Stimulated activated naive CD4-positive, alpha-beta T cell treated with Interleukin-2 at 50 U/mL for 16 hours (primary cell): ENCODE data around the gene TNFRSF18.

Source experiments
- DNase-seq: peaks from one replicate; lab custom pipeline; 2025; lab: John Stamatoyannopoulos, UW

The TNFRSF18 gene

GRCh38 chr1:1211541-1212441, 5.4 kb upstream of the TNFRSF18 start:
- DNase-seq, result no peak

DNA sequence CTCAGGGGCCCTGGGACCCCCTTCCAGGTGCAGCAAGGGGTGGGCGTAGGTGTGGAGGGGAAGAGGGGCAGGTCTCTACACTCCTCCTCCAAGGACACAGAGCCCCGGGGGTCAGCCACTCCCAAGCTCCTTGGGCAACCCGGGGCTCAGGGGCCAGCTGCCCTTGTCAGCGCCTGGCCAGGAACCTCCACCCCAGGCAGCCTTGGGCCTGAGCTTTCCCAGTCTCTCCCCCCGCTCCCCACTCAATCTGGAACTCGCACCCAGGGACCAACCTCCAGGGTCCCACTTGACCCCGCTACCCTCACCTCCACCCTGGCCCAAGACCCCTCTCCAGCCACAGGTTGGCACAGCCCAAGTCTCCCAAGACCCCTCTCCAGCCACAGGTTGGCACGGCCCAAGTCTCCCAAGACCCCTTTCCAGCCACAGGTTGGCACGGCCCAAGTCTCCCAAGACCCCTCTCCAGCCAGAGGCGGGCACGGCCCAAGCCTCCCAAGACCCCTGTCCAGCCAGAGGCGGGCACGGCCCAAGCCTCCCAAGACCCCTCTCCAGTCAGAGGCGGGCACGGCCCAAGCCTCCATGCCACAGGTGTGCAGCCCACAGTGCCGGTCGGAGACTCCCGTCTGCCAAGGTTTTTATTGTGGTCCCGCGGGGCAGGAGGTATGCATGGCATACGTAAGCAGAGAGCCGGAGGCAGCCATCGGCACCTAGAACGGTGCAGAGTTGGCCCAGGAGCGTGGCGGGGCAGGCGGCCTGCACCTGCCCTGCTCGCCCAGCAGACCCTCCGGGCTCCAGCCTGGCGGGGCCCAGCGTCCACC, 4.5 kb upstream of the TNFRSF18 start:
- DNase-seq, result no peak

DNA sequence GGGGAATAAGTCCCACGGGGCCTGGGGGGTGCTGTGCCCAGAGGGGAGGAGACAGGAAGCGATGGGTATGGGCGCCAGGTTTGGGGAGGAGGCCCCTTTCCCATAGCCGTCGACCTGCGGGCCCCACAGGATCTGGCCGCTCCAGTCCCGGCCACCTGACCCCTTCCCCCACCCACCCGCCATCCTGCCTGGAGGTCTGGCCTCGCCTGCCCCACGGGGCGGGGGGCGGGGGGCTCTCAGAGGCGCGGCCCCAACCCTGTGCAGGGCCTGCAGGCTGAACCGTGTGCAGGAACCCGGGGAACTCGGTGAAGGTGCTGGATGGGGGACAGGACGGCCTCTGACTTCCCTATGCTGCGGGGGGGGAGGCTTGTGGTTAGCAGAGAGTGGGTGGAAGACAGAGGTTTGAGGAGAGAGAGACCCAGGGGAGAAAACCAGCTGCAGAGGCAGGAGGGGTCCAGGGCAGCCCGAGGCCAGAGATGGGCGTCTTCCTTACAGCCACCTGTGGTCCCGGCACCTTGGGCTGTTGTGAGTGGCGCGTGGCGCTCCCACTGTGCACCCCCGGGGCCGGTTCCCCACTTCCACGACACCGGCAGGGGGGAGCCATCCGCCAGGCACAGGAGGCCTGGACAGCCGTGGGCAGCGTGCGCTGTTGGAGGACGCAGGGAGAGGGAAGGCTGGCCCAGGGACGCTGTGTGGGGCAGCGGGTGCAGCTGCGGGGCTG, 2.5 kb upstream of the TNFRSF18 start:
- DNase-seq, result peak; percentile 54

DNA sequence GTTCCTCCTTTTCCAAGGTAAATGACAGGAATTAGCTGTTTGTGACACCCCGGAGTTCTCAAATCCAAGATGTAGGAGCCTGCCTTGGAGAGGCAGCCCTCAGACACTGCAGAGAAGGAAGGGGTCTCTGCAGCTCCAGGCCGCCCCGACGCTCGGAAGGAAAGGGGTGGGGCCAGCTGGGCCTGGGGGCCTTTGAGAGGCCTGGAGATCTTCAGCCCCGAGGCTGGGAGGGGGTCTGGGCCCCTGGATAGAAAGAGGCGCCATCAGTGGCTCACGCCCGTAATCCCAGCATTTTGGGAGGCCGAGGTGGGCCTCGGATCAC, 1.1 kb upstream of the TNFRSF18 start:
- no peak for DNase-seq

GRCh38 chr1:1206966-1207531, 657 bp upstream of the TNFRSF18 start:
- DNase-seq, result no peak

DNA sequence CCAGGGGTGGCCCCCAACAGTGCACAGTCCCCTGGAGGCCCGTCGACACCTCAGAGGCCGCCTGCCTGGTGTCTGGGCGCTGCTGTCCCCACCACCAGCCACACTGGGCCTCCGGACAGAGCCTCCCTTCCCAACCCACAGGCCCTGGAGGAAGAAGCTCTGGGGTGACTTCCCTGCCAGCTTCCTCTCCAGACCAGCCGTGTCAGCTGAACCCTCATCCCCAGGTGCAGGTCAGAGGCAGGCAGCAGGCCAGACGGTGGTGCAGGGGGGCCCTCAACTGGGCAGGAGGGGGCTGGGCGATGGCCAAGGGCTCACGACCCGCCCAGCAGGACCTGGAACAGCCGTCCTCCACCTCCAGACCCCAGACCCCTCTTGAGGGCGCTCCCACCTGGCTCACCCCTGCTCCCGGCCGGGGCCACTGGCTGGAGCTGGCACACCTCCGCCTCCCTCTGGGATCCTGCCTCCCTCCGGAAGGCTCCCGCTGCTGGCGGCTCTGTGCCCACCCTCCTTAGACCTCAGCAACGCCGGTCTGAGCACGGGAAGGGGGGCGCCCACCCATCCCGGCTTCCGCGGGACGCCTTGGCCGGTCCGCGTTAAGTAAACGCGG, 520 bp downstream of the TNFRSF18 start:
- DNase-seq, result no peak

- no peak for DNase-seq
These were observed 1.2 kb downstream of the TNFRSF18 start for GRCh38 chr1:1204998-1205768.

GRCh38 chr1:1204425-1204920, 1.9 kb downstream of the TNFRSF18 start:
- DNase-seq, result no peak

DNA sequence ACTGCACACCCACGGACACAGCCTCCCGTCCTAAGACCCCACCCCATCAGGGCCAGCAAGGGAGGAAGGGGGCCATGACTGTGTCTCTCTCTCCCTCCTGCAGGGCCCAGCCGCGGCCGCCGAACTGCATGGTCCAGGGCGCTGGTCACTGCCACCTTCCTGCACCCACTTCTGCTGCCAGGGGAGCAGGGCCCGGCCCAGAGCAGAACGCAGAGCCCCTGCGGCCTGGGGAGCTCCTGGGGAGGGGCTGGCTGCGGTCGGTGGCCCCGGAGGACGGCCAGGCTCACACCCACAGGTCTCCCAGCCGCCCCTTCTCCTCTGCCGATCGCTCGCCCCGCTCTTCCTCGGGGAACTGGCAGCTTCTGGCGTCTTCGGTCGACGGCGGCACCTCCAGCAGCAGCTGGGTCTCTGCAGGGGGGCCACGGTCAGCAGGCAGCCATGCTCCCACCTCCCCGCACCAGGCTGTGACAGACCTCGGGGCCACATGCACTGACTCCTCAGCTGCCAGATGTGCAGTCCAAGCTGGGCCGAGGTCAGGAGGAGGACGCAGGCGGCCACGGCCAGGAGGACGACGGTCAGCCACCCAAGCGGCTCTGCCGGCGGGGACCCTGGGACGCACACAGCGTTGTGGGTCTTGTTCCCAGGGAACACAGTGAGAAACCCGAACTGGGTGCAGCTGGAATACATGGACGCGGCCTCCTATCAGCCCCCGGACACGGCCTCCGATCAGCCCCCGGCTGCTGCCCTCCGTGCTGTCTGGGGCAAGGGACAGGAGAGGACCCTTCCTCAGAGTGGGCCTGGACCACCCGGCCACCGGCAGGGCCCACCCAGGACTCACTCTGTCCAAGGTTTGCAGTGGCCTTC, 2.6 kb downstream of the TNFRSF18 start:
- no peak for DNase-seq

- no peak for DNase-seq
These were observed 3.4 kb downstream of the TNFRSF18 start for GRCh38 chr1:1202831-1203560.

GRCh38 chr1:1200876-1201810, 5.2 kb downstream of the TNFRSF18 start:
- peak; percentile 90 for DNase-seq

DNA sequence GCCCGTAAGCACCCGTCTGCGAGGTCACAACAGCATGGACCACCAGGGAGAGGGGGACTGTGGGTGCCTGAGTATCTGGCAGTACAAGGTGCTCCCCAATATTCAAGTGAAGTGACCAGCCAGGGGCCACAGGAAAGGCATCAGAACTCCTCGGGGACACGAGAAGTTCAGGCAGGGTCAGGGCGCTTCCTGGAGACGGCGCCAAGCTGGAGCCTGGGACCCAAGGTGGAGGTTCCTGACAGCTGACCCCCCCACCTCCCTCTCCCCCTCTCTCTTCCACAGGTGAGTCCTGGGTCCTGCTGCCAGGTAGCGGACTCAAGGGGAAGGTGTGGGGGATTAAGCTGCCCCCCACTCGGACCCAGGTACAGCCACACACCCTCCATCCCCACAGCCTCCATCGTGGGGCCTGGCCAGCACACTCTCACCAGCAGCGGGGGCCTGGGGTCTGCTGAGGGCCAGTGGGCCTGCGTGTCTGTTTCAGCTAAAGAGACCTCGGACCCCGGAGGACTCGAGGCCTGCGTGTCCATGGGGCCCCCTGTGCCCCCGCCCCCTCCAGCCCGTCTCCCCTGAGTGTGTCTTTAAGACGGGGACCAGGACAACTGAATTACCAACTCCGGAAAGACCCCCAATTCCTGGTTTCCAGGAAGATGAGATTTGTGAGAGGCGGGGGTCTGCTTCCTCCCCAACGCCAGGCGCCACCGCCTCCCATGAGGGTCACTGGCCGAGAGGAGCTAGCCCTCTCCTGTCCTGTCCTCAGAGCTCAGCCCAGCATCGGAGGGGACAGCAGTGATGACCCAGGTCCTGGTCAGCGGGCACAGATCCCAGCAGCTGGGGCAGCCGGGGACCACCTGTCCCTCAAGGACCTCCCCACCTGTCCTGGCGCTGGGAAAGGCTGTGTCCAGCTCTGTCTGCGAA, 6.2 kb downstream of the TNFRSF18 start:
- no peak for DNase-seq

GRCh38 chr1:1199141-1199960, 7.0 kb downstream of the TNFRSF18 start:
- DNase-seq, result no peak

GRCh38 chr1:1198423-1199140, 7.8 kb downstream of the TNFRSF18 start:
- no peak for DNase-seq
